Activated CD4-positive, CD25-positive, alpha-beta regulatory T cell (primary cell): ENCODE measurements around the gene JMJD7.
A peak's percentile ranks its signal among the peaks of the same experiment; 100 is the strongest.

ENCODE experiments used
- DNase-seq, 4 experiments: peaks; one replicate each; lab custom pipeline; 2025; lab: John Stamatoyannopoulos, UW

Gene JMJD7

GRCh38 chr15:41866263-41866703, 38.4 kb downstream of the JMJD7 start:
- no peak for DNase-seq

- DNase-seq = no peak
These were observed 39.1 kb downstream of the JMJD7 start for GRCh38 chr15:41866872-41867579.

GRCh38 chr15:41868321-41868720, 40.4 kb downstream of the JMJD7 start:
- no peak for DNase-seq

GRCh38 chr15:41869770-41870688, 42.1 kb downstream of the JMJD7 start:
- DNase-seq = no peak

GRCh38 chr15:41870689-41871081, 42.8 kb downstream of the JMJD7 start:
- peak in 2 of 4 experiments; percentile 12 to 14 for DNase-seq

GRCh38 chr15:41871175-41871905, 43.4 kb downstream of the JMJD7 start:
- no peak for DNase-seq

- DNase-seq = no peak
These were observed 44.4 kb downstream of the JMJD7 start for GRCh38 chr15:41872166-41872747.

GRCh38 chr15:41873711-41874110, 45.8 kb downstream of the JMJD7 start:
- DNase-seq = no peak

GRCh38 chr15:41874736-41875135, 46.8 kb downstream of the JMJD7 start:
- DNase-seq = no peak

- DNase-seq = no peak
These were observed 48.1 kb downstream of the JMJD7 start for GRCh38 chr15:41876007-41876406.

- no peak for DNase-seq
These were observed 48.8 kb downstream of the JMJD7 start for GRCh38 chr15:41876689-41877088.

- no peak for DNase-seq
These were observed 49.9 kb downstream of the JMJD7 start for GRCh38 chr15:41877631-41878354.

GRCh38 chr15:41878355-41878699, 50.4 kb downstream of the JMJD7 start:
- DNase-seq = no peak

- DNase-seq = no peak
These were observed 51.5 kb downstream of the JMJD7 start for GRCh38 chr15:41879321-41879845.

GRCh38 chr15:41880156-41880877, 52.4 kb downstream of the JMJD7 start:
- no peak for DNase-seq

- no peak for DNase-seq
These were observed 53.2 kb downstream of the JMJD7 start for GRCh38 chr15:41881086-41881485.

GRCh38 chr15:41881550-41881919, 53.6 kb downstream of the JMJD7 start:
- DNase-seq = no peak

- no peak for DNase-seq
These were observed 54.2 kb downstream of the JMJD7 start for GRCh38 chr15:41881920-41882688.

GRCh38 chr15:41882689-41883483, 55.0 kb downstream of the JMJD7 start:
- no peak for DNase-seq
